Mucosa of rectum (tissue), 2 donors: ENCODE data around the gene LAMA2.

ENCODE experiments used
- H3K27ac ChIP-seq, 2 donors: one replicate each; pipeline ENCODE4 v1.7.0; 2013; ENCODE audit warnings: inconsistent platforms in 2 of 2, low read depth in 2 of 2, low read length in 2 of 2
- H3K27me3 ChIP-seq, 2 donors: one replicate each; pipeline ENCODE4 v1.7.0; 2013; ENCODE audit warnings: low read length in 2 of 2; ENCODE audit not compliant: control insufficient read depth in 2 of 2, insufficient read depth in 2 of 2
- H3K36me3 ChIP-seq, 2 donors: one replicate each; pipeline ENCODE4 v1.7.0; 2013; ENCODE audit warnings: low read length in 2 of 2; ENCODE audit not compliant: control insufficient read depth in 2 of 2, insufficient read depth in 2 of 2
- H3K4me1 ChIP-seq, 2 donors: one replicate each; pipeline ENCODE4 v1.7.0; 2013; ENCODE audit warnings: low read length in 2 of 2, mild to moderate bottlenecking in 1 of 2; ENCODE audit not compliant: control insufficient read depth in 2 of 2, insufficient read depth in 2 of 2
- H3K4me3 ChIP-seq, 2 donors: one replicate each; pipeline ENCODE4 v1.7.0; 2013; ENCODE audit warnings: low read length in 2 of 2
- H3K9ac ChIP-seq, 2 donors: one replicate each; pipeline ENCODE4 v1.7.0; 2013; ENCODE audit warnings: low read length in 2 of 2, low read depth in 1 of 2, mild to moderate bottlenecking in 1 of 2
- H3K9me3 ChIP-seq, 2 donors: one replicate each; pipeline ENCODE4 v1.7.0; 2013; ENCODE audit warnings: low read length in 2 of 2; ENCODE audit not compliant: control insufficient read depth in 2 of 2
- donor health status: healthy.
- donor health status: Normal muscosa, but diverticular disease.

LAMA2 gene

GRCh38 chr6:128954308-128955043 is 71.5 kb downstream of the LAMA2 start:
- Histone ChIP-seq H3K36me3 (no peaks in the 10 kb centered on the region), H3K9me3 (no peaks in the 10 kb centered on the region), H3K27ac (no peak overlapping the region), H3K4me3 (no peak overlapping the region), H3K27me3 (no peaks in the 10 kb centered on the region), H3K9ac (no peak overlapping the region), H3K4me1 (no peaks in the 10 kb centered on the region)

- Histone ChIP-seq H3K36me3 (no peaks in the 10 kb centered on the region), H3K9ac (no peak overlapping the region), H3K4me1 (no peaks in the 10 kb centered on the region), H3K9me3 (no peaks in the 10 kb centered on the region), H3K27ac (no peak overlapping the region), H3K27me3 (no peaks in the 10 kb centered on the region), H3K4me3 (no peak overlapping the region)
These were observed 80.6 kb downstream of the LAMA2 start for GRCh38 chr6:128963561-128963960.

- H3K9me3 ChIP-seq: no peaks in the 10 kb centered on the region
- no peak overlapping the region for H3K9ac ChIP-seq
- H3K36me3 ChIP-seq: no peaks in the 10 kb centered on the region
- no peak overlapping the region for H3K4me3 ChIP-seq
- H3K27ac ChIP-seq: no peak overlapping the region
- no peaks in the 10 kb centered on the region for H3K4me1 ChIP-seq
- H3K27me3 ChIP-seq: no peaks in the 10 kb centered on the region
These were observed 81.4 kb downstream of the LAMA2 start for GRCh38 chr6:128964233-128964755.

GRCh38 chr6:128964771-128965170 is 81.8 kb downstream of the LAMA2 start:
- no peaks in the 10 kb centered on the region for H3K36me3 ChIP-seq
- no peak overlapping the region for H3K9ac ChIP-seq
- no peak overlapping the region for H3K27ac ChIP-seq
- no peaks in the 10 kb centered on the region for H3K4me1 ChIP-seq
- H3K4me3 ChIP-seq: no peak overlapping the region
- H3K9me3 ChIP-seq: no peaks in the 10 kb centered on the region
- no peaks in the 10 kb centered on the region for H3K27me3 ChIP-seq

GRCh38 chr6:128966934-128967333 is 84.0 kb downstream of the LAMA2 start:
- Histone ChIP-seq H3K9me3 (no peaks in the 10 kb centered on the region), H3K27ac (no peak overlapping the region), H3K36me3 (no peaks in the 10 kb centered on the region), H3K4me3 (no peak overlapping the region), H3K4me1 (no peaks in the 10 kb centered on the region), H3K9ac (no peak overlapping the region), H3K27me3 (no peaks in the 10 kb centered on the region)

- no peaks in the 10 kb centered on the region for H3K9me3 ChIP-seq
- no peaks in the 10 kb centered on the region for H3K4me1 ChIP-seq
- H3K9ac ChIP-seq: no peak overlapping the region
- no peaks in the 10 kb centered on the region for H3K27me3 ChIP-seq
- H3K4me3 ChIP-seq: no peak overlapping the region
- no peaks in the 10 kb centered on the region for H3K36me3 ChIP-seq
- H3K27ac ChIP-seq: no peak overlapping the region
These were observed 96.1 kb downstream of the LAMA2 start for GRCh38 chr6:128979071-128979470.

GRCh38 chr6:128981716-128982115 is 98.8 kb downstream of the LAMA2 start:
- Histone ChIP-seq H3K36me3 (no peaks in the 10 kb centered on the region), H3K27ac (no peak overlapping the region), H3K4me1 (no peaks in the 10 kb centered on the region), H3K9me3 (no peaks in the 10 kb centered on the region), H3K4me3 (no peak overlapping the region), H3K9ac (no peak overlapping the region), H3K27me3 (no peaks in the 10 kb centered on the region)

- Histone ChIP-seq H3K27me3 (no peaks in the 10 kb centered on the region), H3K4me3 (no peak overlapping the region), H3K4me1 (no peaks in the 10 kb centered on the region), H3K27ac (no peak overlapping the region), H3K9me3 (no peaks in the 10 kb centered on the region), H3K36me3 (no peaks in the 10 kb centered on the region), H3K9ac (no peak overlapping the region)
These were observed 107.4 kb downstream of the LAMA2 start for GRCh38 chr6:128990360-128990759.

- H3K27me3 ChIP-seq: no peaks in the 10 kb centered on the region
- no peaks in the 10 kb centered on the region for H3K9me3 ChIP-seq
- H3K4me3 ChIP-seq: no peak overlapping the region
- no peaks in the 10 kb centered on the region for H3K4me1 ChIP-seq
- H3K27ac ChIP-seq: no peak overlapping the region
- H3K9ac ChIP-seq: no peak overlapping the region
- no peaks in the 10 kb centered on the region for H3K36me3 ChIP-seq
These were observed 108.0 kb downstream of the LAMA2 start for GRCh38 chr6:128990915-128991314.

- Histone ChIP-seq H3K27me3 (no peaks in the 10 kb centered on the region), H3K9me3 (no peaks in the 10 kb centered on the region), H3K27ac (no peak overlapping the region), H3K36me3 (no peaks in the 10 kb centered on the region), H3K4me3 (no peak overlapping the region), H3K9ac (no peak overlapping the region), H3K4me1 (no peaks in the 10 kb centered on the region)
These were observed 110.2 kb downstream of the LAMA2 start for GRCh38 chr6:128993166-128993565.
